Astrocyte of the cerebellum (primary cell): Measurements from ENCODE around the gene SNX11.

ENCODE experiments used
- DNase-seq: peaks from one replicate; pipeline ENCODE4 v3.0.0-alpha.2; 2011; ENCODE audit warnings: low read depth
- H3K4me3 ChIP-seq: 2 replicates; pipeline ENCODE4 v1.5.1; 2011; ENCODE audit warnings: mild to moderate bottlenecking, low read depth, low read length, moderate library complexity
- CTCF ChIP-seq: IDR thresholded peaks from 2 replicates; pipeline ENCODE4 v1.5.1; 2012; ENCODE audit warnings: low read length, low read depth, moderate library complexity, mild to moderate bottlenecking; ENCODE audit errors: missing control alignments
- in situ Hi-C: cut with HindIII; loops from 2 replicates; pipeline ENCODE4 v1.10.0; 2017; ENCODE audit warnings: low sequenced_read_pairs

SNX11 gene

GRCh38 chr17:48160177-48161081 lies 52.9 kb downstream of the SNX11 start:
- TF ChIP-seq CTCF, result no peak
- no peak overlapping the region for H3K4me3 ChIP-seq
- no peak for DNase-seq
- in situ Hi-C loops, result no loop called here

- in situ Hi-C loops, result no loop called here
- TF ChIP-seq CTCF, result no peak
- no peak for DNase-seq
- no peak overlapping the region for H3K4me3 ChIP-seq
These were observed 53.8 kb downstream of the SNX11 start for GRCh38 chr17:48161127-48161905.

- no peak for TF ChIP-seq CTCF
- no peak overlapping the region for H3K4me3 ChIP-seq
- in situ Hi-C loops, result no loop called here
- no peak for DNase-seq
These were observed 54.9 kb downstream of the SNX11 start for GRCh38 chr17:48162306-48162934.

- in situ Hi-C loops, result no loop called here
- no peak overlapping the region for H3K4me3 ChIP-seq
- TF ChIP-seq CTCF, result no peak
- no peak for DNase-seq
These were observed 55.5 kb downstream of the SNX11 start for GRCh38 chr17:48162946-48163506.

- no peak for DNase-seq
- in situ Hi-C loops, result no loop called here
- no peak for TF ChIP-seq CTCF
- no peak overlapping the region for H3K4me3 ChIP-seq
These were observed 56.2 kb downstream of the SNX11 start for GRCh38 chr17:48163809-48164208.

- in situ Hi-C loops, result no loop called here
- no peak for TF ChIP-seq CTCF
- no peak overlapping the region for H3K4me3 ChIP-seq
- DNase-seq, result no peak
These were observed 62.4 kb downstream of the SNX11 start for GRCh38 chr17:48169926-48170325.
